ENCODE results near the gene RIMBP2. TPM values are rescaled to one million over a fixed set of nuclear protein-coding genes. Genes with fewer than 3 reads are reported as not detected.

RIMBP2 gene
- total and polyA plus RNA-seq, 11 donors, result 2.1 TPM; not detected in 10

- Histone ChIP-seq H3K4me3 (no peak overlapping the region), H3K27ac (no peak overlapping the region), H3K36me3 (no peaks in the 10 kb centered on the region), H3K4me1 (no peaks in the 10 kb centered on the region), H3K27me3 (peaks cover 0 to 26% (median 0%) of the 10 kb centered on the region in 9 donors), H3K9me3 (peaks cover 0 to 18% (median 4%) of the 10 kb centered on the region in 12 donors)
- intact Hi-C loops (cut with DNase I), result no loop called here
- WGBS, 4 donors, result 64 to 83% (median 69%) methylated on average over 8 to 11 of the region's 11 CpGs
- ATAC-seq (no peak), DNase-seq (no peak)
- TF ChIP-seq POLR2A (IDR thresholded peaks at IDR 0.05) (no peak), CTCF (IDR thresholded peaks at IDR 0.05) (no peak)
Observed at GRCh38 chr12:130521375-130522124, 194.5 kb downstream of the RIMBP2 start.

- peaks cover 0 to 23% (median 7%) of the 10 kb centered on the region in 12 donors for H3K9me3 ChIP-seq
- no peaks in the 10 kb centered on the region for H3K36me3 ChIP-seq
- TF ChIP-seq CTCF (IDR thresholded peaks at IDR 0.05) (no peak), POLR2A (IDR thresholded peaks at IDR 0.05) (no peak)
- intact Hi-C loops (cut with DNase I), result no loop called here
- 21 to 55% (median 44%) methylated on average over 3 of the region's 3 CpGs for WGBS, 4 donors
- no peak overlapping the region for H3K27ac ChIP-seq
- H3K4me1 ChIP-seq, result no peaks in the 10 kb centered on the region
- no peak for ATAC-seq
- H3K4me3 ChIP-seq, result no peak overlapping the region
- no peak for DNase-seq
- H3K27me3 ChIP-seq, result peaks cover 0 to 27% (median 0%) of the 10 kb centered on the region in 9 donors
Observed at GRCh38 chr12:130520784-130521183, 195.3 kb downstream of the RIMBP2 start.

GRCh38 chr12:130517588-130517987 lies 198.5 kb downstream of the RIMBP2 start:
- DNase-seq, result no peak
- no peak for ATAC-seq
- Histone ChIP-seq H3K4me3 (no peak overlapping the region), H3K36me3 (no peaks in the 10 kb centered on the region), H3K9me3 (peaks cover 0 to 28% (median 10%) of the 10 kb centered on the region in 12 donors), H3K4me1 (no peaks in the 10 kb centered on the region), H3K27me3 (peaks cover 0 to 14% (median 0%) of the 10 kb centered on the region in 9 donors), H3K27ac (no peak overlapping the region)
- no peak for TF ChIP-seq CTCF (IDR thresholded peaks at IDR 0.05)
- TF ChIP-seq POLR2A (IDR thresholded peaks at IDR 0.05), result no peak
- intact Hi-C loops (cut with DNase I), result no loop called here
- WGBS, 4 donors, result 75 to 86% (median 82%) methylated on average over 2 to 3 of the region's 3 CpGs

GRCh38 chr12:130514149-130514551 lies 201.9 kb downstream of the RIMBP2 start:
- intact Hi-C loops (cut with DNase I), result no loop called here
- no peaks in the 10 kb centered on the region for H3K36me3 ChIP-seq
- H3K4me3 ChIP-seq, result no peak overlapping the region
- WGBS, 4 donors, result 0 to 11% (median 8%) methylated on average over 2 to 5 of the region's 5 CpGs
- peaks cover 0 to 20% (median 0%) of the 10 kb centered on the region in 9 donors for H3K27me3 ChIP-seq
- no peaks in the 10 kb centered on the region for H3K4me1 ChIP-seq
- TF ChIP-seq POLR2A (IDR thresholded peaks at IDR 0.05) (no peak), CTCF (IDR thresholded peaks at IDR 0.05) (no peak)
- peaks cover 0 to 27% (median 9%) of the 10 kb centered on the region in 12 donors for H3K9me3 ChIP-seq
- H3K27ac ChIP-seq, result no peak overlapping the region
- ATAC-seq (no peak), DNase-seq (no peak)
